Stomach (tissue), 4 donors: ENCODE results near the gene INPP4B.

Source experiments
- CTCF ChIP-seq, 7 experiments: fragments of 450-650 bp in 4 of 7; fragments of 200-600 bp in 3 of 7; sonication (generic) in 3 of 7; IDR thresholded peaks; one replicate each; pipeline ENCODE4 v1.5.1; 2016 to 2019; ENCODE audit warnings: antibody characterized with exemption in 7 of 7, control low read depth in 2 of 7, mild to moderate bottlenecking in 1 of 7
- EP300 ChIP-seq: sonication (generic); formaldehyde crosslinking; IDR thresholded peaks from one replicate; pipeline ENCODE4 v1.6.1; 2017; ENCODE audit warnings: antibody characterized with exemption
- POLR2A ChIP-seq, 4 donors: fragments of 450-650 bp; IDR thresholded peaks; one replicate each; pipeline ENCODE4 v1.6.1; 2016; ENCODE audit warnings: antibody characterized with exemption in 4 of 4, control low read depth in 2 of 4, mild to moderate bottlenecking in 1 of 4, moderate library complexity in 1 of 4

- TF ChIP-seq POLR2A (IDR thresholded peaks at IDR 0.05) (no peak), CTCF (IDR thresholded peaks at IDR 0.05) (no peak), EP300 (no peak)
Observed at GRCh38 chr4:142226014-142226413, 620.1 kb downstream of the INPP4B start.
